NCI-H1417 treated with DMSO at 0.1 percent for 48 hours (cell line): ENCODE data around the gene B3GNT5.
A peak's percentile ranks its signal among the peaks of the same experiment; 100 is the strongest.

Source experiments
- DNase-seq: peaks from one replicate; lab custom pipeline; 2025; lab: John Stamatoyannopoulos, UW

Gene B3GNT5

DNA sequence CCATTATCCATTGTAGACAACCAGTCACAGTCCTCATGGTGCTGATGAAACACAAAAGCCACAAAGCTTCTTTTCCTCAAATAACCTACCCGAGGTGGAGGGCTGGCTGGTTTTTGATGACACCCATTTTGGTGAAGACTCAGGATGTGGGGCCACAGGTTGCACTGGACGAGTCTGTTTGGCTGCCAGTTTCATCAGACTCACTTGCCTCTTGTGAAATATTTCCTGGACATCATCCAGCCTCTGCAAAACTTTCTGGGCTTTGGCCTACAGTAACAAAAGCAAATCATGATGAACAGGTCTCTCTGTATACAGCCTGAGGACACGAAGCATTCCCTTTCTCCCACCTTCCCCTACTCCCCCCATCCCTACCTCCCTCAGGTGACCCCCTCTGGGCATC is 42.2 kb downstream of the B3GNT5 start:
- DNase-seq, result no peak

DNA sequence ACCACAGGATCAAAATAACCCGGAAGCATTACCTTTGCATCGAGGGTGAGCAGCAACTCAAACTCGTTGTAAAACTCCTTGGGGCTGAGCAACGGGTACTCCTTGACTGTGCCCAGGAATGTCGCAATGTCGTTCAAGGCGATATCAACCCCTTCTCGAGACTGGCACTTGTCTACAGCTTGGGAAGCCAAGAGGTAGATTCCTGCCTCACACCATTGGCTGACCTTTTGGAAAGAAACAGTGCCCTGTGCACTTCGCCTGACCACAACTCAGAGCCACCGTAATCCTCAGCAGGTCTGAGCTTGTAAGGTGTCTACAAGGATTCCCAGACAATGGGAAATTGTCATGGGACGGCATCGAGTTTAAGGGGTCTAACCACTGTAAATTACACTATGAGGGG is 43.9 kb downstream of the B3GNT5 start:
- DNase-seq, result no peak

DNA sequence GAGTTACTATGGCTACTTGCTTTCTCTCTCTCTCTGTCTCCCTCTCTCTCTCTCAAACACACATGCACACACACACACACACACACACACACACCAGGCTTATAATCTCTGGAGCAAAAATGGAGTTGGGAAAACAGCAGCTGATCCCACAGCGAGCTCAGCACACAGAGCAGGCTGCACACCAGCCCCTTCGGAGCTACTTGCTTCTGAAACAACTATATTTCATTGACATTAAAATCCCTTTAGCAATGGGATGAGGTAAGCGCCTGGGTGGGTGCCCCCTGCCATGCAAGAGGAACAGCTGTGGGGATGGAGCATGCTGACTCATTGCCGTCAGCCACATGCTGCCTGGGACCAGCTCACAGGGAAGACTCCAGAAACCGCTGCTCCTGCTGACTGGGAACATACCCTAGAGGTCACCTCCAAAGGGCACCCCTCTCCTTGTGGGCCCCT is 45.7 kb downstream of the B3GNT5 start:
- peak; percentile 62 for DNase-seq

DNA sequence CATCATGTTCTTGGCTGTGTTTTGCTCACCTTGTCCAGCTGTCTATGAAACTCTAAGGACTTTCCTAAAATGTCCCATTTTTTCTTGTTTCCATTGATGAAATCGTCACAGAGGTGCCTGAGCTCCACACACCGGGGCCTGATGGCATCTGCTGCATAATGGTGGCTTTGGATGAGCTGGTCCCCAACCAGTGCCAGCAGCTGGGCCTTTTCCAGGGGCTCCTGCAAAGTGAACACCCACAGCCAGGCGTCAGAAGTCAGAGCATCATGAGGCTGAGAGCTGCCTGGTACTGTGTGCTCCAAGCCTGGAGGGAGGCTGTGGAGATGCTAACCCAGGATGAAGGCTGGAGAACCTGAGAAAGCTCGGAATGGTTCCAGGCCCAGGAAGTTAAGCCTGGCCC is 46.9 kb downstream of the B3GNT5 start:
- no peak for DNase-seq

DNA sequence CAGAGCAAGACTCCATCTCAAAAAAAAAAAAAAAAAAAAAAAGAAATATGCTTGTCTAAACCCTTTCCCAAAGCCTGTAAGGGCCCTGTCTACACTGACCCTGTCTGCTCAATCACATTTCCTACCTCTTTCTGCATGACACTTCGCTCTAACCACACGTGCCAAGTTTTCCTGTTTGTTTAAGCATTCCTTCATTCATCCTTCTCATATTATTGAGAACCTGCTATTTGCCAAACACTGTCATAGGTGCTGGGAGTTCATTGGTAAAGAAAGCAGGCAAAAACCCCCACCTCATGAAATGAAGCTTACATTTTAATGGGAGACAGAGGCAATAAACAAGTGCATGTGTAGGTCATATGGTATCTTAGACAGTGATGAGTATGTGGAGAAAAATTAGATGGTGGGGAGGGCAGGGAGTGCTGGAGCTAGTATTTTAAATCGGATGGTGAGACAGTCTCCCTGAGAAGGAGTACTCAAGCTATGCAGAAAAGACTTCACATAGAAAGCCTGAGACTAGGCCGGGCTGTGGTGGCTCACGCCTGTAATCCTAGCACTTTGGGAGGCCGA is 48.0 kb downstream of the B3GNT5 start:
- DNase-seq, result no peak

GRCh38 chr3:183301937-183302580 is 49.0 kb downstream of the B3GNT5 start:
- no peak for DNase-seq

- DNase-seq, result no peak
These were observed 50.6 kb downstream of the B3GNT5 start for GRCh38 chr3:183303690-183304089.

- no peak for DNase-seq
These were observed 54.0 kb downstream of the B3GNT5 start for GRCh38 chr3:183306798-183307671.

DNA sequence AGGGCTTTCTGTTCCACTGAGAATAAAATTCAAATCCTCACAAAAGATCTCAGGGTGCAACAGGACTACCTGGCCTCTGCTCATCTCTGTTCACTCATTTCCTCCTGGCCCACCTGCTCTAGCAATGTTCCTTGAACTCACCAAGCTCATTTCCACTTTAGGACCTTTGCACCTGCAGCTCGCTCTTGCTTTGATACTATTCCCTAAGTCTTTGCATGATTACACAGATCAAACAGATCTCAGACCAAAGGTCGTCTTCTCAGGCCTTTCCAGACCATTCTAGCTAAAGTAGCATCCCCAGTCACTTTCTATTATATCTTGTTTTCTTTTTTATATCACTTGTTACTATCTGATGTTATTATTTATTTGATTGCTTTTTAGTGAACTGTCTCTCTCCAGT is 54.7 kb downstream of the B3GNT5 start:
- DNase-seq, result no peak

DNA sequence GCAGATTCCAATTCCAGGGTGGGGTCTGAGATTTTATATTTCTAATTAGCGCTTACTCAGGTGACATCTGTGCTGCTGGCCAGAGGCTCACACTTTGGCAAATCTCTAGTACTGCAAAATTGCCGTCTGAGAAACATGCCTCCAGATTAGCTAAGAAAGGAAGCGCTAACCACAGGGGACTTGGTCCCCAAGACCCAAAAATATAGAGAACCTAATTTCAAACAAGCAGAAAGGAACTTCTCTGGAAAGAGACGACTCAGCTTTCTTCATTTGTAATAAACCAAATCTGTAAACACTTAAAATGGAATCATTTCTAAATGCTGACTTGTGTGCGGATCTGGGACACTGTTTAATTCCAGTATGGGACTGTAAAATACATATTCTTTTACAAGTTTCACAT is 55.7 kb downstream of the B3GNT5 start:
- no peak for DNase-seq

DNA sequence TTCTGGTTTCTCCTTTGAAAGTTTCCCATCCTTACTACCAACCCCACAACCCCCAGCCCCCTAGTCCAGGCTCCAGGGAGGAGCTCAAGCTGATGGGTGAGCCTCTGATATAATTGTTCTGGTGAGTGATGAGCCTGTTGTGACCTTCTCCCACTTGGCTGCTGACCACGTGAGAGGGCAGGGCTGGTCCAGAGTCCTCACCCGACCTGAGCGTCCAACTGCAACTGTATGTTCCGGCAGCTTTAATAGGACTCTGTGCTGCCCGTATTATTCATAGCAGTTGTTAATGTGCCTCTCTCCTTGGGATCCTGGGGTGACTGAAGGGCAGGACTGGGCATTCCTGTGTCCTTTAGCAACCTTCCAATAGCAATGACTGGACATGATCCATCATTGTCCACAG is 56.2 kb downstream of the B3GNT5 start:
- no peak for DNase-seq

- DNase-seq, result no peak
These were observed 57.9 kb downstream of the B3GNT5 start for GRCh38 chr3:183310936-183311335.

GRCh38 chr3:183312433-183312832 is 59.4 kb downstream of the B3GNT5 start:
- no peak for DNase-seq

- no peak for DNase-seq
These were observed 60.3 kb downstream of the B3GNT5 start for GRCh38 chr3:183313351-183313750.

- DNase-seq, result no peak
These were observed 60.7 kb downstream of the B3GNT5 start for GRCh38 chr3:183313764-183314163.

GRCh38 chr3:183315739-183316138 is 62.7 kb downstream of the B3GNT5 start:
- no peak for DNase-seq

DNA sequence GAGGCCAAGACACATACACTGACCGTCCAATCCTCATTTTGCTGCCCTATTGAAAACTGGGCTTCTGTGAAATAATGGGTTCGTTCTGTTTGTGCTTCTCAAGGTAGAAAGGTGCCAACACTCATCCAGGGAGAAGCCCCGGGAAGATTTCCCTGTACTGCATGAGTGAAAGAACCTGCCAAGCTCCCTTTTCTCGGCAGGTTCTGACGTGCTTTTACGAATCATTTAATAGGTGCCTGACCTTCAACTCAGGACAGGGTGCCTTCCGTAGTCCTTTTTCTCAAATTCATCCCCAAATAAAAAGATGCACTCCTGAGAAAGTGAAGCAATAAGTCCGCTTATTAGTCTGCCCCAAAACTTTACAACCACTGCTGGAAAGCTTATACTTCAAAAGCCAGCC is 64.2 kb downstream of the B3GNT5 start:
- DNase-seq, result no peak

DNA sequence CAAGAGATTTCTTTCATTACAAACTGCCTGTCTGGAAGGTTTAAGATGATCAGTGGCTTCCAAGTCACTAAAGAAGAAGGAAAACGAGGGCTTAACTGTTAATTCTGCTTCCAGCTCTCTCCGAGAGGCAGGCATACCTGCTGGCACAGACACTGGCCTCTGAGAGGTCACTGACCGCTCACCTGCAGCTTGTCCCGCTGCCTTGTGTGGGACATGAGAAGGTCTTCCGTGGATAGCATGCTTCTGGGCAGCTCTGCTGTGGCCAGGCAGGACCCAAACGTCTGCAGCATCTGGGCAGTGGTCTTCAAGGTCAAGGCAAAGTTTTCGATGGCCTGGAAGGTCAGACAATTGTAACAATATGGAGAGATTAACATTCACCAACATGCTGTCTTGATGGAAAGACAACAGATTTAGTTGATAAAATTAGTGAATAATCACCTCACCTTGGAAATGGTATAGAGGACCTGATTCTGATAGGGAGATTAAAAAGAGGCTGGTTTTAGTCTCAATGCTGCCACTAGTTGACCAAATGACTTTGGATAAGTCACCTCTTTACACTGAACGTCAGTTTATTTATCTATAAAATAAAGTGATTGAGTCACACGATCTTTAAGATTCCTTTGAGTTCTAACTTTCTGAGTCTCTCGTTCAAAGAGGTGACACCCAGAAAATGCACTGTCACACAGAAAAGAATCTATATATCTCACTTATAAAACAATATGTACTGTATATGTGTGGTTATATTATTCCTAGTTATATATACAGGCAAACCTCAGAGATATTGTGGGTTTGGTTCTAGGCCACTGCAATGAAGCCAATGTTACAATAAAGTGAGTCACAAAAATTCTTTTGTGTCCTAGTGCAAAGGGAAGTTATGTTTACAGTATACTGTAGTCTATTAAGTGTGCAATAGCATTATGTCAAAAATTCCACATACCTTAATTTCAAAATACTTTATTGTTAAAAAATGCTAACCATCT is 65.1 kb downstream of the B3GNT5 start:
- no peak for DNase-seq

DNA sequence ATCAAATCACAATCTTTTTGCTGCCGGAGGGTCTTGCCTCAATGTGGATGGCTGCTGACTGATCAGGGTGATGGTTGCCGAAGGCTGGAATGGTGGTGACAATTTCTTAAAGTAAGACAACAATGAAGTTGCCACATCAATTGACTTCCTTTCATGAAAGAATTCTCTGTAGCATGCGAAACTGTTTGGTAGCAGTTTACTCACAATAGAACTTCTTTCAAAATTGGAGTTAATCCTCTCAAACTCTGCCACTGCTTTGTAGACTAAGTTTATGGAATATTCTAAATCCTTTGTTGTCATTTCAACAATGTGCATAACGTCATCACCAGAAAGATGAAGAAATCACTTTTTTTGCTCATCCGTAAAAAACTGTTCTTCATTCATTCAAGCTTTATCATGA is 65.8 kb downstream of the B3GNT5 start:
- DNase-seq, result no peak

GRCh38 chr3:183319371-183319770 is 66.3 kb downstream of the B3GNT5 start:
- no peak for DNase-seq
